GM19099 (cell line): ENCODE measurements around the gene PCDHA11.
"Not testable (repeated sequence)": the region's sequence is repeated elsewhere in the genome, so short reads cannot be mapped to it uniquely, and the experiment has no call there.

Experiments used
- POLR2A ChIP-seq: IDR thresholded peaks from 3 replicates; pipeline ENCODE4 v1.6.1; 2011; ENCODE audit warnings: low read depth; ENCODE audit not compliant: insufficient read length; ENCODE audit errors: extremely low read depth

PCDHA11 gene

DNA sequence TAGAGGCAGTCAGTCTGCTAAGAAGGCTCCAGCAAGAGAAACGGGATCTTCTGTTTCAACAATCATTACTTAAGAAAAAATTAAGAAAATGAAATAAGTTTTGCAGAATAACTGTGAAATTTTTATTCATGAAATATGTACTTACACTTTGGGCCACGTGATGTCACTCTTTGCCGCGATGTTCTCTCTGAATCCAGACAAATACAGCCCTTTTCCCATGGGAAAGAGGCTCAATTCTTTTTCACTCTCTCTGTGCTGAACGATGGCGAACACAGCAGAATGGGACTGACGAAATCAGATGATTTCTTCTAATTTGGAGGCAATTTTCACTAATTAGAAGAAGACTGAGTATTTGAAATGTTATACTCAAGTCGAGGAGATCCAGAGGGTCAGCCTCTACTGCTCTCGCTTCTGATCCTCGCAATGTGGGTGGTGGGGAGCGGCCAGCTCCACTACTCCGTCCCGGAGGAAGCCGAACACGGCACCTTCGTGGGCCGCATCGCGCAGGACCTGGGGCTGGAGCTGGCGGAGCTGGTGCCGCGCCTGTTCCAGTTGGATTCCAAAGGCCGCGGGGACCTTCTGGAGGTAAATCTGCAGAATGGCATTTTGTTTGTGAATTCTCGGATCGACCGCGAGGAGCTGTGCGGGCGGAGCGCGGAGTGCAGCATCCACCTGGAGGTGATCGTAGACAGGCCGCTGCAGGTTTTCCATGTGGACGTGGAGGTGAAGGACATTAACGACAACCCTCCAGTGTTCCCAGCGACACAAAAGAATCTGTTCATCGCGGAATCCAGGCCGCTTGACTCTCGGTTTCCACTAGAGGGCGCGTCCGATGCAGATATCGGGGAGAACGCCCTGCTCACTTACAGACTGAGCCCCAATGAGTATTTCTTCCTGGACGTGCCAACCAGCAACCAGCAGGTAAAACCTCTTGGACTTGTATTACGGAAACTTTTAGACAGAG, 20.3 kb upstream of the PCDHA11 start, which contains the start of gene PCDHA9:
Gene PCDHA9, plus strand, starts transcription at position 244 of the 964 bp plus-strand sequence. Its CDS starts 114 bp downstream, at position 358.
- TF ChIP-seq POLR2A, result not testable (repeated sequence)

DNA sequence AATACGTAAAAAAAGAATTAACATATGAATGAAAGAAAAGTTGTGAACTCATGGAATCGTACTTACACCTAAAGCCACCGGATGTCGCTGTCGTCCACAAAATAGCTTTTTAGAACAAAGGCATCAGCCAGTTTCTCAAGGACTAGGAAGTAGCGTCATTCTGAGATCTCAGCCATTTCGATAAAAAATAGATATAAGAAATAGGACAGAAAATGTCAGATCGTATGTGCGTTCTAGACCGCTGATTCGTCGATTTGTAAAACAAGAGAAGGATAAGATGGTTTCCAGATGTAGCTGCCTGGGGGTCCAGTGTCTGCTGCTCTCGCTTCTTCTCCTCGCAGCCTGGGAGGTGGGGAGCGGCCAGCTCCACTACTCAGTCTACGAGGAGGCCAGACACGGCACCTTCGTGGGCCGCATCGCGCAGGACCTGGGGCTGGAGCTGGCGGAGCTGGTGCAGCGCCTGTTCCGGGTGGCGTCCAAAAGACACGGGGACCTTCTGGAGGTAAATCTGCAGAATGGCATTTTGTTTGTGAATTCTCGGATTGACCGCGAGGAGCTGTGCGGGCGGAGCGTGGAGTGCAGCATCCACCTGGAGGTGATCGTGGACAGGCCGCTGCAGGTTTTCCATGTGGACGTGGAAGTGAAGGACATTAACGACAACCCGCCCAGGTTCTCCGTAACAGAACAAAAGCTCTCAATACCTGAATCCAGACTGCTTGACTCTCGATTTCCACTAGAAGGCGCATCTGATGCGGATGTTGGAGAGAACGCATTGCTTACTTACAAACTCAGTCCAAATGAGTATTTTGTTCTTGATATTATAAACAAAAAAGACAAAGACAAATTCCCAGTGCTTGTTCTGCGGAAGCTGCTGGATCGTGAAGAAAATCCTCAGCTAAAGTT, 12.7 kb upstream of the PCDHA11 start, which contains the start of gene PCDHA10:
Gene PCDHA10, plus strand, starts transcription at position 126 of the 903 bp plus-strand sequence. Its CDS starts 152 bp downstream, at position 278.
- TF ChIP-seq POLR2A, result no peak

DNA sequence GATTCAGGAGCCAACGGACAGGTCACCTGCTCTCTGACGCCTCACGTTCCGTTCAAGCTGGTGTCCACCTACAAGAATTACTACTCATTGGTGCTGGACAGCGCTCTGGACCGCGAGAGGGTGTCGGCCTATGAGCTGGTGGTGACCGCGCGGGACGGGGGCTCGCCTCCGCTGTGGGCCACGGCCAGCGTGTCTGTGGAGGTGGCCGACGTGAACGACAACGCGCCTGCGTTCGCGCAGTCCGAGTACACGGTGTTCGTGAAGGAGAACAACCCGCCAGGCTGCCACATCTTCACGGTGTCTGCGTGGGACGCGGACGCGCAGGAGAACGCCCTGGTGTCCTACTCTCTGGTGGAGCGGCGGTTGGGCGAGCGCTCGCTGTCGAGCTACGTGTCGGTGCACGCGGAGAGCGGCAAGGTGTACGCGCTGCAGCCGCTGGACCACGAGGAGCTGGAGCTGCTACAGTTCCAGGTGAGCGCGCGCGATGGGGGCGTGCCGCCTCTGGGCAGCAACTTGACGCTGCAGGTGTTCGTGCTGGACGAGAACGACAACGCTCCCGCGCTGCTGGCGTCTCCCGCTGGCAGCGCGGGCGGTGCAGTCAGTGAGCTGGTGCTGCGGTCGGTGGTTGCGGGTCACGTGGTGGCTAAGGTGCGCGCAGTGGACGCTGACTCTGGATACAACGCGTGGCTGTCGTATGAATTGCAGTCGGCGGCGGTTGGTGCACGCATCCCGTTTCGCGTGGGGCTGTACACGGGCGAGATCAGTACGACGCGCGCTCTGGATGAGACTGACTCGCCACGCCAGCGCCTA, 11.4 kb upstream of the PCDHA11 start:
- no peak for TF ChIP-seq POLR2A

DNA sequence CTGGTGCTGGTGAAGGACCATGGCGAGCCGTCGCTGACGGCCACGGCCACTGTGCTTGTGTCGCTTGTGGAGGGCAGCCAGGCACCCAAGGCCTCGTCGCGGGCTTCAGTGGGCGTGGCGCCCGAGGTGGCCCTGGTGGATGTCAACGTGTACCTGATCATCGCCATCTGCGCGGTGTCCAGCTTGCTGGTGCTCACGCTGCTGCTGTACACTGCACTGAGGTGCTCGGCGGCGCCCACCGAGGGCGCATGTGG, 10.8 kb upstream of the PCDHA11 start:
- TF ChIP-seq POLR2A, result no peak

DNA sequence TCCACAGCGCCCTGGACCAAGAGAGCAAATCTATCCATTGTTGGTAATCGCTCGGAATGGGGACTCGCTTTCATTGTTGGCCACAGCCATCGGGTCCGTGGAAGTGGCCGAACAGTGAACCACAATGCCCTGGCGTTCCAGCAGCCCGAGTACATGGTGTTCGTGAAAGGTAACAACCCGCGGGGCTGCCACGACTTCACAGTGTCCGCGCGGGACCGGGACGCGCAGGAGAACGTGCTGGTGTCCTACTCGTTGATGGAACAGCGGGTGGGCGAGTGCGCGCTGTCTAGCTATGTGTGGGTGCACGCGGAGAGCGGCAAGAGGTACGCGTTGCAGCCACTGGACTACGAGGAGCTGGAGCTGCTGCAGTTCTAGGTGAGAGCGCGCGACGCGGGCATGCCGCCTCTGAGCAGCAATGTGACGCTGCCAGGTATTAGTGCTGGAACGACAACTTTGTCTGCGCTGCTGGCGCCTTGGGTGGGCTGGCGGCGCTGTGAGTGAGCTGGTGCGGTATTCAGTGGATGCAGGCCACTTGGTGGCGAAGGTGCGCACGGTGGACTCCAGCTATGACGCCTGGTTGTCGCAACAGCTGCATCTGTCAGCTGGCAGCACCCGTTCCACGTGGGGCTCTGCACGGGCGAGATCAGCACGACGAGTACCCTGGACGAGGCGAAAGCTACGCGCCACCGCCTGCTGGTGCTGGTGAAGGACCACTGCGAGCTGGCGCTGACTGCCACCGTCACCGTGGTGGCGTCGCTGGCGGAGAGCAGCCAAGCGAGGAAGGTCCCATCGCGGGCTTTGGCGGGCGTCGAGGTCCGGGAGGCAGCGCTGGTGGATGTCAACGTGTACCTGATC, 6.1 kb upstream of the PCDHA11 start:
- no peak for TF ChIP-seq POLR2A

DNA sequence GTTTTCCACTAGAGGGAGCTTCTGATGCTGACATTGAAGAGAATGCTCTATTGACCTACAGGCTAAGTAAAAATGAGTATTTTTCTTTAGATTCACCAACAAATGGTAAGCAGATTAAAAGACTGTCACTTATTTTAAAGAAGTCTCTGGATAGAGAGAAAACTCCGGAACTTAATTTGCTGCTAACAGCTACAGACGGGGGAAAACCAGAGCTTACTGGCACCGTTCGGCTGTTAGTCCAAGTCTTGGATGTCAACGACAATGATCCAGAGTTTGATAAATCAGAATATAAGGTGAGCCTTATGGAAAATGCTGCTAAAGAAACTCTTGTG, 764 bp downstream of the PCDHA11 start:
- TF ChIP-seq POLR2A, result no peak

DNA sequence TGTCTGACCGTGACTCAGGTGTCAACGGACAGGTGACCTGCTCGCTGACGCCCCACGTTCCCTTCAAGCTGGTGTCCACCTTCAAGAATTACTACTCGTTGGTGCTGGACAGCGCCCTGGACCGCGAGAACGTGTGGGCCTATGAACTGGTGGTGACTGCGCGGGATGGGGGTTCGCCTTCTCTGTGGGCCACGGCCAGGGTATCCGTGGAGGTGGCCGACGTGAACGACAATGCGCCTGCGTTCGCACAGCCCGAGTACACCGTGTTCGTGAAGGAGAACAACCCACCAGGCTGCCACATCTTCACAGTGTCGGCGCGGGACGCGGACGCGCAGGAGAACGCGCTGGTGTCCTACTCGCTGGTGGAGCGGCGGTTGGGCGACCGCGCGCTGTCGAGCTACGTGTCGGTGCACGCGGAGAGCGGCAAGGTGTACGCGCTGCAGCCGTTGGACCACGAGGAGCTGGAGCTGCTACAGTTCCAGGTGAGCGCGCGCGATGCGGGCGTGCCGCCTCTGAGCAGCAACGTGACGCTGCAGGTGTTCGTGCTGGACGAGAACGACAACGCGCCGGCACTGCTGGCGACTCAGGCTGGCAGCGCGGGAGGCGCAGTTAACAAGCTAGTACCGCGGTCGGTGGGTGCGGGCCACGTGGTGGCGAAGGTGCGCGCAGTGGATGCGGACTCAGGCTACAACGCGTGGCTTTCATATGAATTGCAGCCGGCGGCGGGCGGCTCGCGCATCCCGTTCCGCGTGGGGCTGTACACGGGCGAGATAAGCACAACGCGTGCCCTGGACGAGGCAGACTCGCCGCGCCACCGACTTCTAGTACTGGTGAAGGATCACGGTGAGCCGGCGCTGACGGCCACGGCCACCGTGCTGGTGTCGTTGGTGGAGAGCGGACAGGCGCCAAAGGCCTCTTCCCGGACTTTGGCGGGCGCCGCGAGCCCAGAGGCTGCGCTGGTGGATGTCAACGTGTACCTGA, 1.8 kb downstream of the PCDHA11 start:
- TF ChIP-seq POLR2A, result no peak

DNA sequence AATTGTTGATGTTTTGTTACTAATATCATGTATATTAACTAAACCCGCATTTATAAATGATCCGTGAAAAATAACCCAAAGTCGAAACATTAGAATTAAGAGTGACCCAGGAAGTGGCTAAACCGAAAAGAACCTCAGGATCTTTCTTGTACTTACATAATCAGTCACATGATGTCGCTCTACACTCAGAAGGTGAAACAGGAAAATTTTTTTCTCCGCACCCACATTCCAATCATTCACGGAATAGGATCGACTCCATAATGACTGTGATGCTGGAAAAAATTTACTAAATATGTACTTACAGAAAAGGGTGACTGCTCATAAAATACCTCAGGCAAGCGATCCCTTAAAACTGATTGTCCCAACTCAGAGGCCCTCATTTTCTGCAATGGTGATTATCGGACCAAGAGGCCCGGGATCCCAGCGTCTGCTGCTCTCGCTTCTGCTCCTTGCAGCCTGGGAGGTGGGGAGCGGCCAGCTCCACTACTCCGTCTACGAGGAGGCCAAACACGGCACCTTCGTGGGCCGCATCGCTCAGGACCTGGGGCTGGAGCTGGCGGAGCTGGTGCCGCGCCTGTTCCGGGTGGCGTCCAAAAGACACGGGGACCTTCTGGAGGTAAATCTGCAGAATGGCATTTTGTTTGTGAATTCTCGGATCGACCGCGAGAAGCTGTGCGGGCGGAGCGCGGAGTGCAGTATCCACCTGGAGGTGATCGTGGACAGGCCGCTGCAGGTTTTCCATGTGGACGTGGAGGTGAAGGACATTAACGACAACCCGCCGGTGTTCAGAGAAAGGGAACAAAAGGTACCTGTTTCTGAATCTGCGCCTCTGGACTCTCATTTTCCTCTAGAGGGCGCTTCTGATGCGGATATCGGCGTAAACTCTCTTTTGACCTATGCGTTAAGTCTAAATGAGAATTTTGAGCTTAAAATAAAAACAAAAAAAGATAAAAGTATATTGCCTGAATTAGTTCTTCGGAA, 6.6 kb downstream of the PCDHA11 start, which contains the start of gene PCDHA12:
Gene PCDHA12, plus strand, starts transcription at position 224 of the 981 bp plus-strand sequence. Its CDS starts 165 bp downstream, at position 389.
- no peak for TF ChIP-seq POLR2A

DNA sequence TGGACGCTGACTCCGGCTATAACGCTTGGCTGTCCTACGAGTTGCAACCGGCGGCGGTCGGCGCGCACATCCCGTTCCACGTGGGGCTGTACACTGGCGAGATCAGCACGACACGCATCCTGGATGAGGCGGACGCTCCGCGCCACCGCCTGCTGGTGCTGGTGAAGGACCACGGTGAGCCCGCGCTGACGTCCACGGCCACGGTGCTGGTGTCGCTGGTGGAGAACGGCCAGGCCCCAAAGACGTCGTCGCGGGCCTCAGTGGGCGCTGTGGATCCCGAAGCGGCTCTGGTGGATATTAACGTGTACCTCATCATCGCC, 8.5 kb downstream of the PCDHA11 start:
- no peak for TF ChIP-seq POLR2A

DNA sequence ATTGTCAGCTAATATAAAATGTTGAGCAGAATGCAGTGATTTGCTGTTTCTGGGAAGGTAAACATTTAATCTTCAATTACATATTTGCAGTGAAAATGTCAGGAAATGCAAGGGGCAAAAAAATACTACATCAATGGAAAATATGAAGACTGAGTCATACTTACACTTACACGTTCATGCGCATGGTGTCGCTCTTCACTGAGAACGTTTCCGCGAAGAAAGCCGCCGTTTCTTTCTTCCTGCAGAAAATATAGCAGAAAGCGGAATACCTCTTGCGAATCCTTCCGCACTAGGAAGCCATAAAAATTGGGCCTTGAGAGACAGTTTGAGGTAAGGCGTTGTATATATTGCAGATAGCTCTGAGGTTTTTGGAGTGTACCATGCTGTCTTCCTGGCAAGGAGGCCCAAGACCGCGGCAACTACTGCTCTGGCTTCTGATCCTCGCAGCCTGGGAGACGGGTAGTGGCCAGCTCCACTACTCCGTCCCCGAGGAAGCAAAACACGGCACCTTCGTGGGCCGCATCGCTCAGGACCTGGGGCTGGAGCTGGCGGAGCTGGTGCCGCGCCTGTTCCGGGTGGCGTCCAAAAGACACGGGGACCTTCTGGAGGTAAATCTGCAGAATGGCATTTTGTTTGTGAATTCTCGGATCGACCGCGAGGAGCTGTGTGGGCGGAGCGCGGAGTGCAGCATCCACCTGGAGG, 13.3 kb downstream of the PCDHA11 start, which contains the start of gene PCDHA13:
Gene PCDHA13, plus strand, starts transcription at position 236 of the 702 bp plus-strand sequence. Its CDS starts 145 bp downstream, at position 381.
- TF ChIP-seq POLR2A, result no peak

DNA sequence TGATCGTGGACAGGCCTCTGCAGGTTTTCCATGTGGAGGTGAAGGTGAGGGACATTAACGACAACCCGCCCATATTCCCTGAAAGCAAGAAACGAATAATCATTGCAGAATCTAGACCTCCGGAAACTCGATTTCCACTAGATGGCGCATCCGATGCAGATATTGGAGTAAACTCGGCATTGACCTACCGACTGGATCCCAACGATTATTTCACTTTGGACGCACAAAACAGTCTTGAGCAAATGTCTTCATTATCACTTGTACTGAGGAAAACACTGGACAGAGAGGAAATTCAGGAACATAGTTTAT, 13.8 kb downstream of the PCDHA11 start:
- no peak for TF ChIP-seq POLR2A
